H1 (cell line): ENCODE data around the gene ERC1. TPM values are rescaled to one million over a fixed set of nuclear protein-coding genes. Genes with fewer than 3 reads are reported as not detected.

Source experiments
- CTCF ChIA-PET: fragments of 300-600 bp; sonication (Branson Sonifier 250); formaldehyde crosslinking; loops from one replicate; lab custom pipeline; 2021; ENCODE audit not compliant: partially characterized antibody; lab: Charles Lee
- POLR2A ChIA-PET: fragments of 300-600 bp; sonication (Branson Sonifier 250); formaldehyde crosslinking; loops from one replicate; lab custom pipeline; 2021; ENCODE audit warnings: inconsistent platforms; ENCODE audit not compliant: partially characterized antibody; lab: Charles Lee
- DNase-seq, 2 experiments: peaks; one replicate each; pipeline versions ENCODE4 v3.0.0 to v3.0.0-alpha.2; 2010 to 2022; ENCODE audit warnings: low spot score in 2 of 2, low read depth in 1 of 2, mixed read lengths in 1 of 2
- FAIRE-seq: peaks from 2 replicates; lab custom pipeline; 2011; peaks lifted over from hg19 to GRCh38; lab: Jason Lieb, UNC
- H2AFZ ChIP-seq: 2 replicates; pipeline ENCODE4 v1.8.1; 2012; ENCODE audit warnings: low read length, inconsistent platforms
- H2AK5ac ChIP-seq: 2 replicates; pipeline ENCODE4 v1.6.1; 2013; ENCODE audit warnings: low read depth, low read length
- H2BK120ac ChIP-seq: replicated peaks from 2 replicates; pipeline ENCODE3; 2013; ENCODE audit warnings: low read depth, low read length, inconsistent platforms
- H2BK12ac ChIP-seq: 2 replicates; pipeline ENCODE4 v1.6.1; 2013; ENCODE audit warnings: low read depth, low read length
- H2BK15ac ChIP-seq: 2 replicates; pipeline ENCODE4 v1.6.1; 2013; ENCODE audit warnings: low read length
- H2BK20ac ChIP-seq: 2 replicates; pipeline ENCODE4 v1.6.1; 2013; ENCODE audit warnings: low read length
- H2BK5ac ChIP-seq: 2 replicates; pipeline ENCODE4 v1.6.1; 2013; ENCODE audit warnings: low read depth, low read length
- H3K14ac ChIP-seq: 2 replicates; pipeline ENCODE4 v1.6.1; 2013; ENCODE audit warnings: inconsistent platforms; ENCODE audit not compliant: insufficient read length
- H3K18ac ChIP-seq: 2 replicates; pipeline ENCODE4 v1.6.1; 2013; ENCODE audit warnings: low read length; ENCODE audit errors: extremely low read depth
- H3K23ac ChIP-seq: 2 replicates; pipeline ENCODE4 v1.6.1; 2013; ENCODE audit warnings: inconsistent platforms; ENCODE audit not compliant: insufficient read length
- H3K23me2 ChIP-seq: 2 replicates; pipeline ENCODE4 v1.6.1; 2013; ENCODE audit warnings: low read depth, low read length
- H3K27ac ChIP-seq: 2 replicates; pipeline ENCODE4 v1.6.1; 2011; ENCODE audit warnings: low read depth, low read length, inconsistent platforms
- H3K27me3 ChIP-seq, 4 experiments: replicated peaks in 1 of 4; 1 replicate in 1 of 4; 2 replicates in 3 of 4; pipeline versions ENCODE4 v1.6.1 to v1.8.1; 2011 to 2013; ENCODE audit warnings: low read length in 3 of 4, mild to moderate bottlenecking in 3 of 4, inconsistent platforms in 2 of 4, mixed read lengths in 2 of 4, moderate library complexity in 1 of 4; ENCODE audit not compliant: control insufficient read depth in 3 of 4, insufficient read depth in 3 of 4; ENCODE audit errors: extremely low read depth in 1 of 4
- H3K36me3 ChIP-seq, 4 experiments: 2 replicates each; pipeline versions ENCODE4 v1.6.1 to v1.8.1; 2011 to 2013; ENCODE audit warnings: mild to moderate bottlenecking in 4 of 4, low read length in 3 of 4, moderate library complexity in 2 of 4, control low read depth in 1 of 4, inconsistent platforms in 1 of 4; ENCODE audit not compliant: insufficient read depth in 4 of 4, control insufficient read depth in 2 of 4
- H3K4ac ChIP-seq: replicated peaks from 2 replicates; pipeline ENCODE3; 2013; ENCODE audit warnings: low read length, low read depth, mixed read lengths, inconsistent platforms; ENCODE audit not compliant: insufficient read length
- H3K4me1 ChIP-seq, 4 experiments: replicated peaks in 1 of 4; 1 replicate in 1 of 4; 2 replicates in 3 of 4; pipeline versions ENCODE4 v1.6.1 to v1.8.1; 2011 to 2013; ENCODE audit warnings: low read length in 3 of 4, inconsistent platforms in 2 of 4, mixed read lengths in 1 of 4; ENCODE audit not compliant: insufficient read depth in 4 of 4, control insufficient read depth in 3 of 4
- H3K4me2 ChIP-seq, 2 experiments: 2 replicates each; pipeline versions ENCODE4 v1.6.1 to v1.8.1; 2011 to 2013; ENCODE audit warnings: low read depth in 2 of 2, low read length in 2 of 2, control low read depth in 1 of 2, inconsistent platforms in 1 of 2, mild to moderate bottlenecking in 1 of 2; ENCODE audit not compliant: insufficient read depth in 1 of 2
- H3K4me3 ChIP-seq, 4 experiments: fragments of 200-600, 300-600 bp in 1 of 4; sonication (generic), shearing (Covaris generic), sonication (Bioruptor Twin) in 1 of 4; 2 replicates each; pipeline versions ENCODE4 v1.5.1 to v1.8.1; 2011 to 2016; ENCODE audit warnings: low read length in 4 of 4, low read depth in 3 of 4, control low read depth in 2 of 4, inconsistent platforms in 2 of 4, mild to moderate bottlenecking in 2 of 4, mixed read lengths in 1 of 4, moderate library complexity in 1 of 4; ENCODE audit not compliant: insufficient read depth in 2 of 4; ENCODE audit errors: extremely low read depth in 1 of 4
- H3K56ac ChIP-seq: replicated peaks from 2 replicates; pipeline ENCODE3; 2013; ENCODE audit warnings: low read depth, mild to moderate bottlenecking, mixed read lengths, low read length, inconsistent platforms; ENCODE audit not compliant: insufficient read length
- H3K79me1 ChIP-seq: 2 replicates; pipeline ENCODE4 v1.6.1; 2013; ENCODE audit warnings: low read depth, low read length, control low read depth
- H3K79me2 ChIP-seq, 2 experiments: 2 replicates each; pipeline versions ENCODE4 v1.6.1 to v1.8.1; 2012 to 2013; ENCODE audit warnings: low read length in 2 of 2, mild to moderate bottlenecking in 2 of 2, inconsistent platforms in 1 of 2; ENCODE audit not compliant: insufficient read depth in 2 of 2, control insufficient read depth in 1 of 2
- H3K9ac ChIP-seq, 4 experiments: replicated peaks in 1 of 4; 1 replicate in 1 of 4; 2 replicates in 3 of 4; pipeline versions ENCODE4 v1.6.1 to v1.8.1; 2011 to 2013; ENCODE audit warnings: low read depth in 3 of 4, low read length in 3 of 4, control low read depth in 2 of 4, mild to moderate bottlenecking in 2 of 4, moderate library complexity in 2 of 4, inconsistent platforms in 1 of 4; ENCODE audit errors: extremely low read depth in 1 of 4
- H3K9me3 ChIP-seq, 2 experiments: 2 replicates each; pipeline versions ENCODE4 v1.6.1 to v1.8.1; 2012 to 2013; ENCODE audit warnings: mild to moderate bottlenecking in 2 of 2, moderate library complexity in 2 of 2, control low read depth in 1 of 2, inconsistent platforms in 1 of 2, low read depth in 1 of 2, low read length in 1 of 2, mixed read lengths in 1 of 2; ENCODE audit not compliant: insufficient read depth in 2 of 2
- H4K20me1 ChIP-seq, 2 experiments: replicated peaks in 1 of 2; 2 replicates each; pipeline versions ENCODE3 to v1.8.1; 2011 to 2013; ENCODE audit warnings: inconsistent platforms in 2 of 2, low read length in 2 of 2, mild to moderate bottlenecking in 1 of 2; ENCODE audit not compliant: insufficient read depth in 2 of 2, control insufficient read depth in 1 of 2
- H4K5ac ChIP-seq: 2 replicates; pipeline ENCODE4 v1.6.1; 2013; ENCODE audit warnings: low read length, low read depth, mixed read lengths, inconsistent platforms; ENCODE audit not compliant: insufficient read length
- H4K8ac ChIP-seq: 2 replicates; pipeline ENCODE4 v1.8.0; 2013; ENCODE audit warnings: mild to moderate bottlenecking, moderate library complexity, low read length, inconsistent platforms; ENCODE audit not compliant: insufficient read depth; ENCODE audit errors: extremely low read depth
- H4K91ac ChIP-seq: replicated peaks from 2 replicates; pipeline ENCODE3; 2013; ENCODE audit warnings: low read length, mixed read lengths, inconsistent platforms; ENCODE audit not compliant: insufficient read length
- CTBP2 ChIP-seq: IDR thresholded peaks from 2 replicates; pipeline ENCODE4 v1.7.0; 2011; ENCODE audit warnings: borderline replicate concordance, mild to moderate bottlenecking, moderate library complexity, mixed read lengths, low read length; ENCODE audit not compliant: insufficient read depth, insufficient read length
- GTF2F1 ChIP-seq: IDR thresholded peaks from 2 replicates; pipeline ENCODE4 v1.6.1; 2012; ENCODE audit warnings: low read depth, low read length, improper control_type of control experiment, borderline replicate concordance
- RFX5 ChIP-seq: IDR thresholded peaks from 2 replicates; pipeline ENCODE4 v1.6.1; 2011; ENCODE audit warnings: low read depth, low read length, improper control_type of control experiment, borderline replicate concordance
- SUZ12 ChIP-seq: fragments of 200-600 bp; sonication (generic); IDR thresholded peaks from 2 replicates; pipeline ENCODE4 v1.6.1; 2012; ENCODE audit warnings: mild to moderate bottlenecking, inconsistent platforms, low read length, moderate library complexity, mixed read lengths
- WGBS, 2 experiments: shearing (Covaris generic) in 1 of 2; methylation state at CpG; one replicate each; pipeline versions ENCODE4 v1.1.6 to v1.1.7; 2013 to 2015; ENCODE audit warnings: low lambda C conversion rate in 2 of 2, mixed read lengths in 2 of 2, inconsistent platforms in 1 of 2, low coverage in 1 of 2, missing lambda C conversion rate in 1 of 2; ENCODE audit not compliant: insufficient replicate concordance in 2 of 2, insufficient coverage in 1 of 2, insufficient read length in 1 of 2; ENCODE audit errors: extremely low coverage in 1 of 2, missing lambda C conversion rate in 1 of 2; 5-methylcytosine and 5-hydroxymethylcytosine counted together
- polyA plus RNA-seq, 7 experiments: library from polyadenylated mRNA; depleted of rRNA in 3 of 7; stranded (reverse) in 5 of 7; unstranded in 2 of 7; fragments of >200 nt in 5 of 7; fragments of 200-250 nt in 2 of 7; gene quantifications; 1 replicate in 5 of 7; 2 replicates in 1 of 7; 4 replicates in 1 of 7; pipeline versions ENCODE4 v1.2.1 to v1.2.3, GENCODE V29; 2011 to 2013; ENCODE audit warnings: missing spikeins in 2 of 7, mixed read lengths in 2 of 7
- total RNA-seq: library from RNA; stranded (reverse); fragmentation: NEBNext Ultra II Directional; extraction: Animal tissue kit (Norgen Biotek cat#: 25700); gene quantifications from 2 replicates; pipeline ENCODE4 v1.2.1, GENCODE V29; 2021

The ERC1 gene
- total and polyA plus RNA-seq, 2 of the 8 experiments (the other 6 are each of a cell fraction or from before 2014, with no cell fraction given), result 7.8 to 45.7 TPM

GRCh38 chr12:1536817-1537216 is 545.8 kb downstream of the ERC1 start:
- H2AFZ ChIP-seq, result no peak overlapping the region
- H3K36me3 ChIP-seq, result no peaks in the 10 kb centered on the region
- H4K5ac ChIP-seq, result no peak overlapping the region
- no peak overlapping the region for H4K91ac ChIP-seq
- no peak overlapping the region for H3K18ac ChIP-seq
- no peak overlapping the region for H3K4me3 ChIP-seq
- H4K8ac ChIP-seq, result no peak overlapping the region
- no peaks in the 10 kb centered on the region for H3K9me3 ChIP-seq
- H2BK15ac ChIP-seq, result no peak overlapping the region
- H2AK5ac ChIP-seq, result no peak overlapping the region
- ChIA-PET POLR2A (no interaction called here), CTCF (interaction anchor here (1.0 to 1.2 kb wide), 3 partner anchors 19 to 56 kb away, joined by 3 to 5 read pairs (median 4); no protein-coding TSS in a partner anchor)
- H2BK12ac ChIP-seq, result no peak overlapping the region
- H3K27ac ChIP-seq, result no peak overlapping the region
- H2BK5ac ChIP-seq, result no peak overlapping the region
- no peak overlapping the region for H3K23ac ChIP-seq
- no peak overlapping the region for H3K14ac ChIP-seq
- DNase-seq (no peak), FAIRE-seq (no peak)
- no peak for TF ChIP-seq GTF2F1
- TF ChIP-seq RFX5, result no peak
- no peak for TF ChIP-seq CTBP2
- TF ChIP-seq SUZ12, result no peak
- H2BK120ac ChIP-seq, result no peak overlapping the region
- H3K9ac ChIP-seq, result no peak overlapping the region
- no peaks in the 10 kb centered on the region; a peak in 1 of 4 replicates for H3K79me2 ChIP-seq
- H2BK20ac ChIP-seq, result no peak overlapping the region
- H3K4me1 ChIP-seq, result peaks cover 0 to under 1% (median 0%) of the 10 kb centered on the region in 4 experiments; a peak in 2 of 7 replicates
- H3K4me2 ChIP-seq, result no peak overlapping the region
- no peak overlapping the region for H3K4ac ChIP-seq
- H3K23me2 ChIP-seq, result no peaks in the 10 kb centered on the region
- no peak overlapping the region for H3K56ac ChIP-seq
- no peaks in the 10 kb centered on the region for H3K79me1 ChIP-seq
- peaks cover 0 to 7% of the 10 kb centered on the region in 2 experiments for H4K20me1 ChIP-seq
- WGBS, 2 experiments, result 80% methylated on average over 4 of the region's 4 CpGs; no CpG with 5 or more reads in 1 of the 2 experiments
- peaks cover 14 to 43% (median 29%) of the 10 kb centered on the region in 4 experiments for H3K27me3 ChIP-seq
